ENCODE measurements around the gene DERL2.

DNA sequence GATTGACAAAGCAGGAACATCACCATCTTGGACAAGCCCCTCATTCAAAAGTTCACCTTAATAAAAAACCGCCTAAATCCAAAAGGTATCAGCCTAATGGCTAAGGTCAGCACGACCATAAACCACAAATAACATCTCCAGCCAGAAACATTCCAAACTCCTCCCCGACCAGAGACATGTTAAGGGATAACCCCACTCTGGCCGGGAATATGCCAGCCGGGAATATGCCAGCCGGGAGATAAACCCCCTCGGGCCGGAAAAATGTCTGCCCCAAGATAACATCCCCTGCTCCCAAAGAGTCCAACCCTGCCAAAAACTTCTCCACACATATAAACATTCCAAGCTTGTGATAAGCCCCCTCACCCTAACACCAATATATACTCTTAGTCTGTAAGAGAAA is 18.6 kb downstream of the DERL2 start:
- TF ChIP-seq, protein P1, sequence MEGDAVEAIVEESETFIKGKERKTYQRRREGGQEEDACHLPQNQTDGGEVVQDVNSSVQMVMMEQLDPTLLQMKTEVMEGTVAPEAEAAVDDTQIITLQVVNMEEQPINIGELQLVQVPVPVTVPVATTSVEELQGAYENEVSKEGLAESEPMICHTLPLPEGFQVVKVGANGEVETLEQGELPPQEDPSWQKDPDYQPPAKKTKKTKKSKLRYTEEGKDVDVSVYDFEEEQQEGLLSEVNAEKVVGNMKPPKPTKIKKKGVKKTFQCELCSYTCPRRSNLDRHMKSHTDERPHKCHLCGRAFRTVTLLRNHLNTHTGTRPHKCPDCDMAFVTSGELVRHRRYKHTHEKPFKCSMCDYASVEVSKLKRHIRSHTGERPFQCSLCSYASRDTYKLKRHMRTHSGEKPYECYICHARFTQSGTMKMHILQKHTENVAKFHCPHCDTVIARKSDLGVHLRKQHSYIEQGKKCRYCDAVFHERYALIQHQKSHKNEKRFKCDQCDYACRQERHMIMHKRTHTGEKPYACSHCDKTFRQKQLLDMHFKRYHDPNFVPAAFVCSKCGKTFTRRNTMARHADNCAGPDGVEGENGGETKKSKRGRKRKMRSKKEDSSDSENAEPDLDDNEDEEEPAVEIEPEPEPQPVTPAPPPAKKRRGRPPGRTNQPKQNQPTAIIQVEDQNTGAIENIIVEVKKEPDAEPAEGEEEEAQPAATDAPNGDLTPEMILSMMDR (IDR thresholded peaks at IDR 0.05), result no peak
- no peak for TF ChIP-seq POLR2A (IDR thresholded peaks at IDR 0.05)

Data from thyroid gland (tissue), 4 donors.